ENCODE results near the gene DNLZ. TPM values are rescaled to one million over a fixed set of nuclear protein-coding genes. Genes with fewer than 3 reads are reported as not detected.
"Not testable (repeated sequence)": the region's sequence is repeated elsewhere in the genome, so short reads cannot be mapped to it uniquely, and the experiment has no call there.

The DNLZ gene
- 8.6 TPM for polyA plus RNA-seq (2013, experiment 1 of 4)
- 7.3 TPM for polyA plus RNA-seq (2013, experiment 2 of 4)
- 12.0 TPM for polyA plus RNA-seq (2013, experiment 3 of 4)
- 10.4 TPM for polyA plus RNA-seq (2013, experiment 4 of 4)

GRCh38 chr9:136363106-136363948 lies at the start of gene DNLZ:
DNLZ (minus strand) TSS chr9:136363744; CDS start chr9:136363714, 30 bp downstream.
- H3K27ac ChIP-seq (ENCODE audit: insufficient read depth, low read depth, low read length, poor library complexity, severe bottlenecking), result peak within 1 kb of the TSS; percentile 60
- H3K36me3 ChIP-seq (ENCODE audit: control insufficient read depth, insufficient read depth, low read length), result no peaks in the 10 kb centered on the region
- H3K27me3 ChIP-seq (ENCODE audit: control insufficient read depth, insufficient read depth, low read length, poor library complexity, severe bottlenecking), result no peaks in the 10 kb centered on the region
- no peaks in the 10 kb centered on the region for H3K9me3 ChIP-seq (ENCODE audit: control insufficient read depth, low read length)
- 2% methylated on average over 96 to 97 of the region's 97 CpGs for WGBS, 2 experiments
- H3K4me1 ChIP-seq (ENCODE audit: control insufficient read depth, insufficient read depth, low read length), result peaks cover 5% of the 10 kb centered on the region
- peak within 1 kb of the TSS; percentile 86 for H3K4me3 ChIP-seq (ENCODE audit: insufficient read depth, low read depth, low read length)

- no peak overlapping the region for H3K27ac ChIP-seq (ENCODE audit: insufficient read depth, low read depth, low read length, poor library complexity, severe bottlenecking)
- WGBS, 2 experiments, result 94 to 96% methylated on average over 9 of the region's 9 CpGs
- peaks cover 35% of the 10 kb centered on the region for H3K36me3 ChIP-seq (ENCODE audit: control insufficient read depth, insufficient read depth, low read length)
- H3K9me3 ChIP-seq (ENCODE audit: control insufficient read depth, low read length), result no peaks in the 10 kb centered on the region
- no peak overlapping the region for H3K4me3 ChIP-seq (ENCODE audit: insufficient read depth, low read depth, low read length)
- peaks cover 13% of the 10 kb centered on the region for H3K4me1 ChIP-seq (ENCODE audit: control insufficient read depth, insufficient read depth, low read length)
- H3K27me3 ChIP-seq (ENCODE audit: control insufficient read depth, insufficient read depth, low read length, poor library complexity, severe bottlenecking), result no peaks in the 10 kb centered on the region
These were observed 49.4 kb upstream of the DNLZ start for GRCh38 chr9:136412962-136413361.

- no peak overlapping the region for H3K27ac ChIP-seq (ENCODE audit: insufficient read depth, low read depth, low read length, poor library complexity, severe bottlenecking)
- peaks cover 13% of the 10 kb centered on the region for H3K4me1 ChIP-seq (ENCODE audit: control insufficient read depth, insufficient read depth, low read length)
- peak overlapping the region; percentile 95 for H3K4me3 ChIP-seq (ENCODE audit: insufficient read depth, low read depth, low read length)
- H3K9me3 ChIP-seq (ENCODE audit: control insufficient read depth, low read length), result no peaks in the 10 kb centered on the region
- WGBS, 2 experiments, result 78 to 82% methylated on average over 4 of the region's 4 CpGs
- H3K27me3 ChIP-seq (ENCODE audit: control insufficient read depth, insufficient read depth, low read length, poor library complexity, severe bottlenecking), result no peaks in the 10 kb centered on the region
- peaks cover 31% of the 10 kb centered on the region for H3K36me3 ChIP-seq (ENCODE audit: control insufficient read depth, insufficient read depth, low read length)
These were observed 47.8 kb upstream of the DNLZ start for GRCh38 chr9:136411378-136411777.

- H3K4me1 ChIP-seq (ENCODE audit: control insufficient read depth, insufficient read depth, low read length), result peaks cover 13% of the 10 kb centered on the region
- H3K27me3 ChIP-seq (ENCODE audit: control insufficient read depth, insufficient read depth, low read length, poor library complexity, severe bottlenecking), result no peaks in the 10 kb centered on the region
- WGBS, 2 experiments, result 0 to 1% methylated on average over 83 of the region's 83 CpGs
- H3K4me3 ChIP-seq (ENCODE audit: insufficient read depth, low read depth, low read length), result peak within 1 kb of the TSS; percentile 95
- peaks cover 25% of the 10 kb centered on the region for H3K36me3 ChIP-seq (ENCODE audit: control insufficient read depth, insufficient read depth, low read length)
- peak within 1 kb of the TSS; percentile 83 for H3K27ac ChIP-seq (ENCODE audit: insufficient read depth, low read depth, low read length, poor library complexity, severe bottlenecking)
- H3K9me3 ChIP-seq (ENCODE audit: control insufficient read depth, low read length), result no peaks in the 10 kb centered on the region
These were observed 47.1 kb upstream of the DNLZ start, which contains the start of the genes ENTR1 and PMPCA for GRCh38 chr9:136410500-136411287. ENTR1 (minus strand) TSS chr9:136410614; CDS start chr9:136410397, 217 bp downstream. PMPCA (plus strand) TSS chr9:136410658; CDS start chr9:136410669, 11 bp downstream.

GRCh38 chr9:136409557-136410455 lies 46.3 kb upstream of the DNLZ start:
- H3K4me3 ChIP-seq (ENCODE audit: insufficient read depth, low read depth, low read length), result peak overlapping the region; percentile 95
- H3K36me3 ChIP-seq (ENCODE audit: control insufficient read depth, insufficient read depth, low read length), result peaks cover 21% of the 10 kb centered on the region
- no peaks in the 10 kb centered on the region for H3K9me3 ChIP-seq (ENCODE audit: control insufficient read depth, low read length)
- H3K27ac ChIP-seq (ENCODE audit: insufficient read depth, low read depth, low read length, poor library complexity, severe bottlenecking), result no peak overlapping the region
- H3K27me3 ChIP-seq (ENCODE audit: control insufficient read depth, insufficient read depth, low read length, poor library complexity, severe bottlenecking), result no peaks in the 10 kb centered on the region
- H3K4me1 ChIP-seq (ENCODE audit: control insufficient read depth, insufficient read depth, low read length), result peaks cover 13% of the 10 kb centered on the region
- WGBS, 2 experiments, result 13% methylated on average over 71 of the region's 71 CpGs

- H3K36me3 ChIP-seq (ENCODE audit: control insufficient read depth, insufficient read depth, low read length), result peaks cover 27% of the 10 kb centered on the region
- WGBS, 2 experiments, result 94% methylated on average over 7 of the region's 7 CpGs
- no peak overlapping the region for H3K4me3 ChIP-seq (ENCODE audit: insufficient read depth, low read depth, low read length)
- H3K27ac ChIP-seq (ENCODE audit: insufficient read depth, low read depth, low read length, poor library complexity, severe bottlenecking), result no peak overlapping the region
- no peaks in the 10 kb centered on the region for H3K9me3 ChIP-seq (ENCODE audit: control insufficient read depth, low read length)
- peaks cover 13% of the 10 kb centered on the region for H3K4me1 ChIP-seq (ENCODE audit: control insufficient read depth, insufficient read depth, low read length)
- no peaks in the 10 kb centered on the region for H3K27me3 ChIP-seq (ENCODE audit: control insufficient read depth, insufficient read depth, low read length, poor library complexity, severe bottlenecking)
These were observed 44.4 kb upstream of the DNLZ start for GRCh38 chr9:136407911-136408310.

GRCh38 chr9:136407061-136407460 lies 43.5 kb upstream of the DNLZ start:
- not testable (repeated sequence) for H3K27ac ChIP-seq (ENCODE audit: insufficient read depth, low read depth, low read length, poor library complexity, severe bottlenecking); H3K9me3 ChIP-seq (ENCODE audit: control insufficient read depth, low read length); H3K27me3 ChIP-seq (ENCODE audit: control insufficient read depth, insufficient read depth, low read length, poor library complexity, severe bottlenecking); H3K4me3 ChIP-seq (ENCODE audit: insufficient read depth, low read depth, low read length)
- WGBS, 2 experiments, result 95 to 97% methylated on average over 28 of the region's 28 CpGs
- Histone ChIP-seq H3K36me3 (ENCODE audit: control insufficient read depth, insufficient read depth, low read length) (peaks cover 23% of the 10 kb centered on the region), H3K4me1 (ENCODE audit: control insufficient read depth, insufficient read depth, low read length) (peaks cover 13% of the 10 kb centered on the region)

GRCh38 chr9:136405904-136406303 lies 42.4 kb upstream of the DNLZ start:
- WGBS, 2 experiments, result 90 to 94% methylated on average over 10 of the region's 10 CpGs
- H3K4me3 ChIP-seq (ENCODE audit: insufficient read depth, low read depth, low read length); H3K27ac ChIP-seq (ENCODE audit: insufficient read depth, low read depth, low read length, poor library complexity, severe bottlenecking); H3K9me3 ChIP-seq (ENCODE audit: control insufficient read depth, low read length); H3K4me1 ChIP-seq (ENCODE audit: control insufficient read depth, insufficient read depth, low read length); H3K27me3 ChIP-seq (ENCODE audit: control insufficient read depth, insufficient read depth, low read length, poor library complexity, severe bottlenecking): not testable (repeated sequence)
- H3K36me3 ChIP-seq (ENCODE audit: control insufficient read depth, insufficient read depth, low read length), result peaks cover 23% of the 10 kb centered on the region

GRCh38 chr9:136405481-136405880 lies 41.9 kb upstream of the DNLZ start:
- peaks cover 23% of the 10 kb centered on the region for H3K36me3 ChIP-seq (ENCODE audit: control insufficient read depth, insufficient read depth, low read length)
- H3K27me3 ChIP-seq (ENCODE audit: control insufficient read depth, insufficient read depth, low read length, poor library complexity, severe bottlenecking), result no peaks in the 10 kb centered on the region
- H3K4me1 ChIP-seq (ENCODE audit: control insufficient read depth, insufficient read depth, low read length), result peaks cover 5% of the 10 kb centered on the region
- 93 to 95% methylated on average over 6 to 7 of the region's 7 CpGs for WGBS, 2 experiments
- H3K4me3 ChIP-seq (ENCODE audit: insufficient read depth, low read depth, low read length), result no peak overlapping the region
- no peaks in the 10 kb centered on the region for H3K9me3 ChIP-seq (ENCODE audit: control insufficient read depth, low read length)
- no peak overlapping the region for H3K27ac ChIP-seq (ENCODE audit: insufficient read depth, low read depth, low read length, poor library complexity, severe bottlenecking)

Data from ectodermal cell (in vitro differentiated cells).